PC-9 (cell line): ENCODE results near the gene APRT. TPM values are rescaled to one million over a fixed set of nuclear protein-coding genes. Genes with fewer than 3 reads are reported as not detected.

Experiments
- BruUV-seq: library from RNA; stranded (reverse); fragments of 400-500 nt; replicated peaks from 2 replicates; lab custom pipeline; 2021; lab: Mats Ljungman, UMichigan
- CTCF ChIA-PET: fragments of 300-600 bp; sonication (Branson Sonifier 250); formaldehyde crosslinking; loops from one replicate; lab custom pipeline; 2022; ENCODE audit warnings: antibody characterized with exemption; lab: Charles Lee
- POLR2A ChIA-PET: fragments of 300-600 bp; sonication (Branson Sonifier 250); formaldehyde crosslinking; loops from one replicate; lab custom pipeline; 2022; ENCODE audit warnings: antibody characterized with exemption; ENCODE audit not compliant: unreplicated experiment; lab: Charles Lee
- DNase-seq, 2 experiments: peaks; one replicate each; pipeline versions ENCODE4 v3.0.0 to v3.0.0-alpha.2; 2015 to 2022; ENCODE audit warnings: mixed read lengths in 1 of 2
- H2AFZ ChIP-seq: fragments of 200-600 bp; sonication (generic); 2 replicates; pipeline ENCODE4 v1.8.1; 2017; ENCODE audit warnings: antibody characterized with exemption
- H3F3A ChIP-seq: fragments of 200-600 bp; sonication (generic); 2 replicates; pipeline ENCODE4 v1.8.1; 2017; ENCODE audit warnings: antibody characterized with exemption, mild to moderate bottlenecking, low read depth; ENCODE audit not compliant: insufficient read depth
- H3K27ac ChIP-seq: fragments of 200-600 bp; sonication (generic); 2 replicates; pipeline ENCODE4 v1.6.1; 2016; ENCODE audit warnings: mixed run types
- H3K27me3 ChIP-seq: fragments of 200-600 bp; sonication (generic); 2 replicates; pipeline ENCODE4 v1.6.1; 2016; ENCODE audit warnings: low read depth, mixed run types; ENCODE audit not compliant: insufficient read depth
- H3K36me3 ChIP-seq: fragments of 200-600 bp; sonication (generic); 2 replicates; pipeline ENCODE4 v1.6.1; 2016; ENCODE audit warnings: low read depth, mixed run types
- H3K4me1 ChIP-seq: fragments of 200-600 bp; sonication (generic); replicated peaks from 2 replicates; pipeline ENCODE4 v1.6.1; 2016; ENCODE audit warnings: mixed run types; ENCODE audit not compliant: insufficient read depth
- H3K4me2 ChIP-seq: fragments of 200-600 bp; sonication (generic); 2 replicates; pipeline ENCODE4 v1.6.1; 2017; ENCODE audit warnings: mixed run types
- H3K4me3 ChIP-seq: fragments of 200-600 bp; sonication (generic); 2 replicates; pipeline ENCODE4 v1.6.1; 2016; ENCODE audit warnings: mixed run types
- H3K79me2 ChIP-seq: fragments of 200-600 bp; sonication (generic); 2 replicates; pipeline ENCODE4 v1.6.1; 2017; ENCODE audit warnings: low read depth, mixed run types
- H3K9me2 ChIP-seq: fragments of 200-600 bp; sonication (generic); 2 replicates; pipeline ENCODE4 v1.8.1; 2017; ENCODE audit warnings: mild to moderate bottlenecking; ENCODE audit not compliant: insufficient read depth
- H3K9me3 ChIP-seq: fragments of 200-600 bp; sonication (generic); 2 replicates; pipeline ENCODE4 v1.8.1; 2016; ENCODE audit warnings: low read depth; ENCODE audit not compliant: insufficient read depth
- H4K20me1 ChIP-seq: fragments of 200-600 bp; sonication (generic); 2 replicates; pipeline ENCODE4 v1.8.1; 2017; ENCODE audit not compliant: insufficient read depth
- CTCF ChIP-seq: fragments of 200-600 bp; sonication (generic); conservative IDR thresholded peaks from 2 replicates; pipeline ENCODE4 v1.6.1; 2017; ENCODE audit warnings: mixed run types, antibody characterized with exemption, mild to moderate bottlenecking, moderate library complexity
- EZH2 ChIP-seq: fragments of 200-600 bp; sonication (generic); IDR thresholded peaks from 2 replicates; pipeline ENCODE4 v1.8.0; 2017; ENCODE audit warnings: antibody characterized with exemption, low read depth
- intact Hi-C: fragments of 100-400 bp; cut with micrococcal nuclease; formaldehyde crosslinking; loops from one replicate; pipeline ENCODE4 v1.10.0; 2022; ENCODE audit not compliant: unreplicated experiment
- total RNA-seq: library from RNA; stranded (reverse); gene quantifications from 2 replicates; pipeline ENCODE4 v1.2.3, GENCODE V29; 2021

The APRT gene
- total RNA-seq, 1 experiment from 2014 or later = 213 TPM

DNA sequence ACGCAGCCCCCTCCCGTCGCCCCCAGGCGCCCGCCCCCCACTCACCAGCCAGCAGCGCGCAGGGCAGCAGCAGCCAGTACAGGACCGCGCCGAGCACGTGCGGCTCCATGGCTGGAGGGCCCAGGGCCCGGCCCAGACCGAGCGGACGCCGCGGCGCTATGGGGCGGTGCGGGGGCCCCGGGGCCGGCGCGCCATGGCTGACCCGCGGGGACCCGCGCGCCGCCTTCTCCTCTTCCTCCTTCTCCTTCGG lies 26.9 kb downstream of the APRT start:
- H3K4me1 ChIP-seq = peaks cover 37% of the 10 kb centered on the region

DNA sequence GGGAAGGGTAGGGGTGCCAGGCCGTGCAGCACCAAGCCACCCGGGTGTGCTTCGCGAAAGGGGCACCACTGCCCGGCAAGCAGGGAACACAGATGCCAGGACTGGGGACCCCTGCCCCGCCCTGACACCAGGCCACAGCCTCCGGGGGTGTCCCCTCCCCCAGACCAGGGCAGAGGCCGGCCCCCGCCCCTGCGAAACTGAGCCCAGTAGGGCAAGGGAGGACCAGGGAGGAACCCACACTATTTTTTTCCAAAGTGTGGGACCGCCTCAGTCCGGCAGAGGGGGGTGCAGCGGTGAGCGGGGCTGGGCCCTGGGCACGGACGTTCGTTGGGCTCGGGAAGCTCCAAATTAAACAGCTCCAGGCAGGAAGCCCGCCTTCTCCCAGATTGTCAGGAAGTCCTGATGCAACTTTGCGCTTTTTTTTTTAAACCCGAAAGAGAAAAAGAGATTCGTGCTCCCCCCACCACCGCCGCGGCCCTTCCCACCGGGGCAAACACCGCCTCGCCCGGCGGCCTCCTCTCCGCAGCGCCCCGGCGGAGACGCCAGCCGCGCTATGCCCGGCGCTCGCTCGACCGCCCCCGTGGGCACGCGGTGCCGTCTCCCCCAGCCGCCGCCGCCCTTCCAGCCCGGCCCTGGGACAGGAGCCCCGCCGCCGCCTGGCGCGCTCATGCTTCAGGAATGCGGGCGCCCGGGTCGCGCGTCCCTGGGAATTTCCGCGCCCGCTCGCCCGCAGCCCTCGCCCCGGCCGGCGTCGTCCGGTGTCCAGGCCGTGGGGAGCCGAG lies 27.5 kb downstream of the APRT start:
- TF ChIP-seq EZH2 (no peak), CTCF (peak; percentile 60)
- Histone ChIP-seq H4K20me1 (peaks cover 42% of the 10 kb centered on the region), H3K27ac (peak overlapping the region; percentile 74), H3K4me2 (peak overlapping the region; percentile 76), H3K36me3 (no peaks in the 10 kb centered on the region), H3K9me3 (no peaks in the 10 kb centered on the region), H3K79me2 (peaks cover 53% of the 10 kb centered on the region), H3K4me1 (peaks cover 37% of the 10 kb centered on the region), H3K4me3 (peak overlapping the region; percentile 71), H3F3A (peaks cover 41% of the 10 kb centered on the region), H3K9me2 (no peaks in the 10 kb centered on the region), H2AFZ (peak overlapping the region; percentile 60; the same call in 1 of the 2 replicates), H3K27me3 (no peaks in the 10 kb centered on the region)
- ChIA-PET POLR2A (interaction anchor here (0.5 to 0.8 kb wide), 7 partner anchors 10 to 915 kb away, joined by 3 to 8 read pairs (median 4); partner anchors contain the start of genes SLC7A5 and ZNF778), CTCF (interaction anchor here (1.1 to 3.0 kb wide), 3 partner anchors 29 to 47 kb away, joined by 4 to 20 read pairs (median 15); no protein-coding TSS in a partner anchor)
- peak; percentile 67 to 80 for DNase-seq
- BruUV-seq = TSS peak; percentile 50
- intact Hi-C loops = no loop called here

More for the DNA sequence above, 26.9 kb downstream of the APRT start:
- TF ChIP-seq CTCF = no peak
- no peak for TF ChIP-seq EZH2
- no peak for DNase-seq
- H3F3A ChIP-seq = peaks cover 41% of the 10 kb centered on the region
- no peaks in the 10 kb centered on the region for H3K9me3 ChIP-seq
- H3K27ac ChIP-seq = peak overlapping the region; percentile 74
- peak overlapping the region; percentile 60; the same call in 1 of the 2 replicates for H2AFZ ChIP-seq
- H3K79me2 ChIP-seq = peaks cover 48% of the 10 kb centered on the region
- no peaks in the 10 kb centered on the region for H3K27me3 ChIP-seq
- POLR2A ChIA-PET = interaction anchor here (0.5 to 0.8 kb wide), 8 partner anchors 11 to 916 kb away, joined by 3 to 6 read pairs (median 4); partner anchors contain the start of gene SLC7A5
- H3K4me3 ChIP-seq = peak overlapping the region; percentile 71; the same call in 1 of the 2 replicates
- H3K9me2 ChIP-seq = no peaks in the 10 kb centered on the region
- CTCF ChIA-PET = interaction anchor here (1.4 to 3.0 kb wide), 3 partner anchors 29 to 47 kb away, joined by 5 to 20 read pairs (median 15); no protein-coding TSS in a partner anchor
- intact Hi-C loops = loop anchor here (1.0 kb wide), 1 partner anchor 47 kb away; no protein-coding TSS in a partner anchor
- BruUV-seq = no TSS peak
- peaks cover 37% of the 10 kb centered on the region for H4K20me1 ChIP-seq
- H3K36me3 ChIP-seq = no peaks in the 10 kb centered on the region
- H3K4me2 ChIP-seq = peak overlapping the region; percentile 76; the same call in 1 of the 2 replicates

DNA sequence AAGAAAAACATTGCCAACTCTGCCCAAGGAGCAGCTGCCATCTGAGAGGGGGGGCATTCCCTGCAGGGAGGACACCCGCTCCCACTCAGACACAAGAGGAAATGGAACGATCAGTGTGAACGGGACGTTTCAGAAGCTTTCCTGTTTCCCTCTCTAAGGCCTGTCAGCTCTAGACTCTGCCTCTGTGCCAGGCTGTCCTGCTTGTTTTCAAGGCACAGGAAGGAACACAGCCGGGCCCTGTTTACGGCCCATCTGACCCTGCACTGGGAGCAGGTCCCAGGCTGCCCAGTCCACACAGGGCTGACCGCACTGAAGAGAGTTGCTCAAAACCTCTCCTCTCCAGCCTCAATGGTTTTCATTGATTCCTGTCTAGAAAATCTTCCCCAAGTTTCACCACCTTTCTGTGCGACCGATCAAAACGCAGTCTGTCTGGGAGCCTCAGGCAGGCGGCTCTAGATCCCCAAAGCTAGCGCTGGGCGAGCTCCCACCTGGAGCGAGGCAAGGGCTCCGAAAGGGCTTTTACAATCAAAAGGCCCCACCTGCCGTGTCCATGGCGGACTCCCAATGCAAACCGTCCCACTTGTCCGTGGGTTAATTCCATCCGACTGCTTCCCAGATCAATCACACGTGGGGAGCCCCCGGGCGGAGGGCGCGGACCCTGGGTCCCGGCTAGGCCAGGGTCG lies 28.2 kb downstream of the APRT start:
- H2AFZ ChIP-seq = no peak overlapping the region
- intact Hi-C loops = no loop called here
- H3K79me2 ChIP-seq = peaks cover 60% of the 10 kb centered on the region
- H3K4me2 ChIP-seq = peak overlapping the region; percentile 76
- peak overlapping the region; percentile 74 for H3K27ac ChIP-seq
- H4K20me1 ChIP-seq = peaks cover 50% of the 10 kb centered on the region
- CTCF ChIA-PET = interaction anchor here (1.1 to 3.0 kb wide), 3 partner anchors 28 to 46 kb away, joined by 4 to 20 read pairs (median 15); no protein-coding TSS in a partner anchor
- H3K9me3 ChIP-seq = no peaks in the 10 kb centered on the region
- peak overlapping the region; percentile 71 for H3K4me3 ChIP-seq
- peaks cover 37% of the 10 kb centered on the region for H3K4me1 ChIP-seq
- no peaks in the 10 kb centered on the region for H3K9me2 ChIP-seq
- TF ChIP-seq EZH2 (no peak), CTCF (no peak)
- H3K27me3 ChIP-seq = no peaks in the 10 kb centered on the region
- no TSS peak for BruUV-seq
- POLR2A ChIA-PET = interaction anchor here (0.7 to 0.9 kb wide), 3 partner anchors 10 to 434 kb away, joined by 3 to 17 read pairs (median 8); partner anchors contain the start of gene ZNF778
- DNase-seq = no peak
- H3K36me3 ChIP-seq = no peaks in the 10 kb centered on the region
- peaks cover 41% of the 10 kb centered on the region for H3F3A ChIP-seq
